ENCODE measurements around the gene SCYGR6.

Gene SCYGR6

DNA sequence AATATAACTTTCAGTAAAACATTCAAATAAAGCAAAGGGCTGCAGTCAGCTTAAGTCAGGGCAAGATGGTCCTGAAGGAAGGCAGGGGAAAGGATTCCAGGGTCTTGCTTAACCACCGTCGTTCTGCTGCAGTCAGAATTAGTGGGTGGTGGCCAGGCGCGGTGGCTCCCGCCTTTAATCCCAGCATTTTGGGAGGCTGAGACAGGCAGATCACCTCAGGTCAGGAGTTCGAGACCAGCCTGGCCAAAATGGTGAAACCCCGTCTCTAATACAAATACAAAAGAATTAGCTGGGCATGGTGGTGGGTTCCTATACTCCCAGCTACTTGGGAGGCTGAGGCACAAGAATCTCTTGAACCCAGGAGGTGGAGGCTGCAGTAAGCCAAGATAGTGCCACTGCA, 13.6 kb downstream of the SCYGR6 start:
- no peak for DNase-seq

DNA sequence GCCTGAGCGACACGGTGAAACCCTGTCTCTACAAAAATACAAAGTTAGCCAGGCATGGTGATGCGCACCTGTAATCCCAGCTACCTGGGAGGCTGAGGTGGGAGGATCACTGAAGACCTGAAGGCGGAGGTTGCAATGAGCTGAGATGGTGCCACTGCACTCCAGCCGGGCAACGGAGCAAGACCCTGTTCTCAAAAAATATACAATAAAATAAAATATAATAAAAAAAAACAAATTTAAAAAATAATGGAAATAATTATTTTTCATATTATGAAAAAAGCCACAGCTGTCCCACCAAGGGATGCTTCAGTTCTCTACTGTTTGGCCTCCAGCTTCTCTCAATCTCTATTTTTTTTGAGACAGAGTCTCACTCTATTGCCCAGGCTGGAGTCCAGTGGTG, 17.2 kb downstream of the SCYGR6 start:
- DNase-seq, result no peak

DNA sequence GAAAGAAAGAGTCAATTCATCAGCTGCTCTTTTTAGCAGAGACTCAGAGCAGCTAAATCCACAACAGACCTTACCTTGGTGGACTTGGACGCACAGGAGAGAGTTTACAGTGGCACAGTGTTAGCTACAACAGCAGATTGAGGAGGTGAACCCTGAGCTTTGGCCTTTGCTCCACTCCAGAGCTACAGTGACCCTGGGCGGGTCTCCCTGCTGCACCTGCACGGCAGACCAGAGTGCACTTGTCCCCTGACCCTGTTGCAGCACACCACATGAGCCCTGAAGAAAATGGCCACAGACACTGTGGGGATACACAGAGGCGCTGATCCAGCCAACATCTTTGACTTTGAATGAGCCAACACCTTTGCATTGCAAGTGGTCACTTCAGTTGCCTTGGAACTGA, 17.7 kb downstream of the SCYGR6 start:
- no peak for DNase-seq

DNA sequence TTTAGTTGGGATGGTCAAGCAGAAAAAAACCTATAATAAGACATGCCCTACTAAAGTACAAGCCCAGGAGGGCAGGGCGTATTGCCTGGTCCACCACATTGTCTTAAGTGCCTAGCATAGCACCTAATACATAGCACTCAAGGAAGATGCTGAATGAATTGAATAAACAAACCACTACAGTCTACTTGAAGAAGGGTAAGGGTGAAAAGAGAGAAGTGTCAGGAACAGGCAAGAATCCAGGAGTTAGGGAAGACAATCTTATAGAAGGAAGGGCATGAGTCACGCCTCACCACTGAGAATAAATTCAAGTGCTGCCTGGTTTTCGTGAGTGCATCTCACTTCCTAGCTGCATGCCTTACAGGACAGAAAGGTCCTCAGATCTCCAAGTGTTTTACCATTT, 20.6 kb downstream of the SCYGR6 start:
- no peak for DNase-seq

DNA sequence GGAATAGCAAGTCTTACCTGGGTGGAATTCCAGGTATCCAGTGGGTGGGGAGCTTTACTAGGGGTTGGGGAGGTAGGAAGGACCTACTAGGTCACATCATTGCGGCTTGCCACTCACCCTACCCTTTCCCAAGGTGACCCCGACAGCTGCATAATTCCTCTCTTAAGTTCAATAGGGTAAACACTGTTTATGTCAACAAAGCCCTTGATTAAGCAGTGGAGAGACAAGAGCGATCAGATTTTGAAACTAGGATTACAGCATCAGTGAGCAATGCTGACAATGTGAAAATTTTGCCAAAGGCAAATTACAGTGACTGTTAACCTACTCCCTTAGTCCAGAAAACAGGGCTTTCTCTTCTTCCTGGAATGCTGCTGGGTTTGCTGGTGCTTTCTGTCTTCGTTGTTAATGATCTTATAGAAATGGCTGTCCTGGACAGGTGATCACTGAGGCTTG, 21.3 kb downstream of the SCYGR6 start:
- no peak for DNase-seq

DNA sequence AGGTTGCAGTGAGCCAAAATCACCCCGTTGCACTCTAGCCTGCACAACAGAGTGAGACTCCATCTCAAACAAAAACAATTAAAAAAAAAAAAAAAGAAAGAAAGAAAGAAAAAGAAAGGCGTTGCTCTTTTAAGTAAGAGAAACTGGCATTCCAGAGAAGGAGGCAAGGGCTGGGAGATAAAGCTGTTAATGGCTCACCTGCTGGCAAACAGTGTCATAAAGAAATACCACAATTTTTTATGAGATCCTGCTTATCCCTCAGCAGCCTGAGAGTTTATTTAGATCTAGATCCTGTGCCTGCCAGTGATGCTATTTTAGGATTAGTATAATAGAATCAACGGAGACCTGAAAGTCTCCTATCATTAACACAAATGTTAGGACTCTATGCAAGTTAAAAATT, 23.0 kb downstream of the SCYGR6 start:
- DNase-seq, result no peak

DNA sequence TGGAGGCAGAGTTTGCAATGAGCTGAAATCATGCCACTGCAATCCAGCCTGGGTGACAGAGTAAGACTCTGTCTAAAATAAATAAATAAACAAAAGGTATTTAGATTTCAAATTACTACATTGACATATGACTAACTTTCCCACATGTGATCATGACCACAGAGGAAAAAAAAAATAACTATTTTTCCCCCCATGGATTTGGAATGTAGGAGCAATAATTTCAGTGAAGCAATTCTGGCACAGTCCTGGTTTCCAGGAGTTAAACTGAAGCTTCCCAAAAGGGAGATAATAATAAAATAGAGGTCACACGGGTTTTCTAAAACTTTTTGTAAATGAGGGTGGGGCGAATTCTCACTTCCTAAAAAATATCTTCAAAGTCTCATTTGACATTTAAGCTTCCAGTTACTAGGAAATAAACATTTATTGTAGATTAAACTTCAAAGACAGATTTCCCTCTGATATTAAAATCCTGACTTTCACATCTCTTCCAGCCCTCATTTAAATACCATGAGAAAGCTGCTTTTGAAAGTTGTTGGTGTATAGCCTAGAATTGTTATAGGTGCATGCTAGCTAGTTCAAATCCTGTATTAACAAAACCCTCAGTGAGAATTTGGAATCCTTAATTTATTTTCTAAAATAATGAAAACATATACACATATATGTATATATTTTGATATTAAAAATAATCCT, 27.4 kb downstream of the SCYGR6 start:
- DNase-seq, result no peak

DNA sequence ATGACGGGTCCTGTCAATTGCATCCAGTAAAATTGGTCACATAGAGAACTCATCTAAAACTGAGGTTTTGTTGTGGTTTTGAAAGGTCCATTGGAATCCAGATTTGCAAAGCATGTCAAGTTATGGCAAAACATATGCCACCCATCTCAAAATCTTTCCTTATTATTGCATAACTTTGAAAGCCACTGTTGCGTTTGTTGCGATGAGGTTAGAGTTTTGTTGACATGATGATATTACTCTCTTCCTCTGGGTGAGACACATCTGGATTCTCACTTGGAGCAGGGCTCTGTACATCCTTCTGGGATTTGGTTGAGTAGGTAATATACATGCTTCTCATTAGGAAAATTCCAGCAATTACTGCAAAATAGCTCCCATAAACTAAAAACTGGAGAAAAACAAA, 37.4 kb downstream of the SCYGR6 start:
- DNase-seq, result no peak

DNA sequence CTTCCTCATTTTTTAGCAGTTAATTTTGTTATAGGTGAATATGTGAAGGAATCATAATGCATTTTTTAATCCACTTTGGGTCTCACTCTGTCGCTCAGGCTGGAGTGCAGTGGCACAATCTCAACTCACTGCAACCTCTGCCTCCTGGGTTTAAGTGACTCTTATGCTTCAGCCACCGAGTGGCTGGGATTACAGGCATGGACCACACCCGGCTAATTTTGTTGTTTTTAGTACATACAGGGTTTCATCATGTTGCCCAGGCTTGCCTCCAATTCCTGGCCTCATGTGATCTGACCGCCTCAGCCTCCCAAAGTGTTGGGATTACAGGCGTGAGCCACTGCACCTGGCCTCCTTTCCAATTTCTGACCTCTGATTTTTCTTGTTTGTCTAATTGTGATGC, 40.3 kb downstream of the SCYGR6 start:
- DNase-seq, result no peak

DNA sequence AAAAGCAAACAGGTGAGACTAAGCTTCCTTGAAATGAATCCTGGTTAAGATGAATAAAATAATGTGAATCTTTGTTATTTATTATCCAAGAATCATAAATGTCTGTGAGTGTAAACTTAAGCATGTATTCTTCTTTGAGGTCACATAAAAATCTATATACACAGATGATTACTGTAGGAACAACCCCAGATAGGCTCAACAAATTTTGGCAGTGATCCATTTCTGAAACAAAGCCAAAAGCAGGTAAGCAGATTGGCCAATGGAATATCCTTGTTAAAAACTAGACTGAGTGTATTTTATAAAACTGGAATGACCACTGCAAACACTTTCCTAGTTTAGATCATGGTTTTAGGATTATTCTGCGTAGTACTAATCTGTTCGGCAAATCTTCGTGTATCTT, 46.6 kb downstream of the SCYGR6 start:
- no peak for DNase-seq

DNA sequence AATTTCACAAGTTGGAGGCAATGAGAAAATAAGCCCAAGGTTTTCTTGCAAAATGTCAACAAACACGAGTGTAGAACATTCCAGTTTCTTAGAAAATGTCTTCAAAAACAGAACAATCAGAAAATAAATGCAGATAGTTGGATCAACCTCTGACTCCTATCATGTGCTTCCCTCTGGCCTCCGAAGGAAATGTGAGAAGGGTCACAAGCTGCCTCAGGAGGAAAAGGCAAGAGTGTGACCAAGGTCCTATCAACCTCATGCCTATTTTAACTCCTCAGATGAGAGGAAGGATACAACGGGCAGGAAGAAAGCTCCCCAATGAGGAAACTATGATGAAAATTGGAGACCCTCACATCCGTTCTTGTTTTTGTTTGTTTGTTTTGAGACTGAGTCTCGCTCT, 50.1 kb downstream of the SCYGR6 start:
- DNase-seq, result no peak

Data from T-helper 9 cell (primary cell).